Glutamatergic neuron (in vitro differentiated cells): Measurements from ENCODE around the gene SLC25A45. TPM values are rescaled to one million over a fixed set of nuclear protein-coding genes. Genes with fewer than 3 reads are reported as not detected.

Experiments used
- DNase-seq: peaks from one replicate; pipeline ENCODE4 v3.0.0; 2022
- H3K27ac Mint-ChIP-seq: one replicate; pipeline ENCODE4 v1.8.0; 2020; ENCODE audit warnings: mild to moderate bottlenecking, mixed read lengths, inconsistent platforms; ENCODE audit not compliant: unreplicated experiment
- H3K27me3 Mint-ChIP-seq: one replicate; pipeline ENCODE4 v1.8.0; 2020; ENCODE audit warnings: mild to moderate bottlenecking, moderate library complexity, mixed read lengths, inconsistent platforms; ENCODE audit not compliant: unreplicated experiment
- H3K36me3 Mint-ChIP-seq: one replicate; pipeline ENCODE4 v1.8.0; 2020; ENCODE audit warnings: mild to moderate bottlenecking, mixed read lengths, inconsistent platforms; ENCODE audit not compliant: unreplicated experiment
- H3K4me1 Mint-ChIP-seq: one replicate; pipeline ENCODE4 v1.8.0; 2020; ENCODE audit warnings: mild to moderate bottlenecking, low read depth, mixed read lengths, inconsistent platforms; ENCODE audit not compliant: unreplicated experiment
- H3K4me3 Mint-ChIP-seq: one replicate; pipeline ENCODE4 v1.8.0; 2020; ENCODE audit warnings: mild to moderate bottlenecking, mixed read lengths, inconsistent platforms; ENCODE audit not compliant: unreplicated experiment
- H3K9me3 Mint-ChIP-seq: one replicate; pipeline ENCODE4 v1.8.0; 2020; ENCODE audit warnings: mild to moderate bottlenecking, moderate library complexity, mixed read lengths, inconsistent platforms; ENCODE audit not compliant: unreplicated experiment
- total RNA-seq: library from RNA; stranded (reverse); fragmentation: NEBNext Ultra II Directional; extraction: Animal tissue kit (Norgen Biotek cat#: 25700); gene quantifications from one replicate; pipeline ENCODE4 v1.2.1, GENCODE V29; 2021; ENCODE audit not compliant: unreplicated experiment
- TF ChIP-seq, protein P1 (sequence below): fragments of 200-600 bp; sonication (generic); IDR thresholded peaks from one replicate; pipeline ENCODE4 v1.5.0; 2021; ENCODE audit not compliant: partially characterized antibody, unreplicated experiment

SLC25A45 gene
- total RNA-seq, 1 donor from 2014 or later, result 0.25 TPM

GRCh38 chr11:65384301-65384889 lies 1.9 kb upstream of the SLC25A45 start:
- TF ChIP-seq, protein P1, sequence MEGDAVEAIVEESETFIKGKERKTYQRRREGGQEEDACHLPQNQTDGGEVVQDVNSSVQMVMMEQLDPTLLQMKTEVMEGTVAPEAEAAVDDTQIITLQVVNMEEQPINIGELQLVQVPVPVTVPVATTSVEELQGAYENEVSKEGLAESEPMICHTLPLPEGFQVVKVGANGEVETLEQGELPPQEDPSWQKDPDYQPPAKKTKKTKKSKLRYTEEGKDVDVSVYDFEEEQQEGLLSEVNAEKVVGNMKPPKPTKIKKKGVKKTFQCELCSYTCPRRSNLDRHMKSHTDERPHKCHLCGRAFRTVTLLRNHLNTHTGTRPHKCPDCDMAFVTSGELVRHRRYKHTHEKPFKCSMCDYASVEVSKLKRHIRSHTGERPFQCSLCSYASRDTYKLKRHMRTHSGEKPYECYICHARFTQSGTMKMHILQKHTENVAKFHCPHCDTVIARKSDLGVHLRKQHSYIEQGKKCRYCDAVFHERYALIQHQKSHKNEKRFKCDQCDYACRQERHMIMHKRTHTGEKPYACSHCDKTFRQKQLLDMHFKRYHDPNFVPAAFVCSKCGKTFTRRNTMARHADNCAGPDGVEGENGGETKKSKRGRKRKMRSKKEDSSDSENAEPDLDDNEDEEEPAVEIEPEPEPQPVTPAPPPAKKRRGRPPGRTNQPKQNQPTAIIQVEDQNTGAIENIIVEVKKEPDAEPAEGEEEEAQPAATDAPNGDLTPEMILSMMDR, result no peak

DNA sequence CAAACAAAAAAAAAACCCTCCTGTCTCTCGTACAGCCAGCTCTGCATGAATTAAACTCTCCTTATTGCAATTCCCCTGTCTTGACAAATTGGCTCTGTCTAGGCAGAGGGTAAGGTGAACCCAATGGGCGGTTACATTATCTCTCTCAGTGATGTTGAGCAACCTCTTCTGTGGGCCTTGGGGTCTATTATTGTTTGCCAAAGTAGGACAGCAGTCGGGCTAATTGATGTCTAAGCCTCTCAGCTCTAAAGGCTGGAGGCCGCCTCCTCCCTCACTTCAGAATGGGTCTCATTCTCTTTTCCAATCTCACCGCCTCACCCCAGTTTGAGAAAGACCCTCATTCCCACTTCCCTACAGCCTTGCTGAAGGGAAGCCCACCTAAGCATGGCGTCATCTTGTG lies 1.3 kb upstream of the SLC25A45 start:
- no peak for DNase-seq
- H3K36me3 Mint-ChIP-seq, result no peaks in the 10 kb centered on the region
- H3K9me3 Mint-ChIP-seq, result peaks cover 3% of the 10 kb centered on the region
- H3K27me3 Mint-ChIP-seq, result peaks cover 12% of the 10 kb centered on the region
- peaks cover 6% of the 10 kb centered on the region for H3K4me1 Mint-ChIP-seq
- no peak overlapping the region for H3K4me3 Mint-ChIP-seq
- TF ChIP-seq, protein P1, result no peak
- H3K27ac Mint-ChIP-seq, result no peak overlapping the region

More at GRCh38 chr11:65384301-65384889, 1.9 kb upstream of the SLC25A45 start:
- Mint-ChIP-seq H3K4me1 (peaks cover 6% of the 10 kb centered on the region), H3K9me3 (peaks cover 3% of the 10 kb centered on the region), H3K36me3 (no peaks in the 10 kb centered on the region), H3K27ac (no peak overlapping the region), H3K4me3 (no peak overlapping the region), H3K27me3 (peaks cover 12% of the 10 kb centered on the region)
- DNase-seq, result no peak

DNA sequence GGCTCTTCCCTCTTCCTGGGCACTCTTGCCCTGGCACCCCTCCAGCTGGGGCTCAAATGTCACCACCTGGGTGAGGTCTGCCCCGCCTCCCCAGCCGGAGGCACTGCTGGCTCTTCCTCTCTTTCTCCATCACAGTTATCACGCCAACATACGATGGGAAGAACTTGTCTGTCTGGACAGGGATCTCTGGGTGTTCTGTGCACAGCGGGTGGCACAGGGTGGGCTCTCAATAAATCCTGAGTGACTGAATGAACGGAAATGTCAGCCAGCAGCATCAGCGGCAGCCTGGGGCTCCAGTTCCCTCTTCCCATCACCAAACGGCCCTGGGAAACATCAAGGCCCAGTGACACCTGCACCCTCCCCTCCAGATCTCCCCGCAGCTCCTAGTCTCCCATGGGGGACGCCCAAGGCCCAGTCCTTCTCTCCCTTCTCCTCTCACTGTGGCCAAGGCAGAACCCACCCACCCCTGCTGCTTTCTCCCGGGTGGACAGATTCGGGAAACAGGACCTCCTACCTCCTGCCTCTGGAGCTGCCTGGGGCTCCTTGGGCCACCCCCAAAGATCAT lies 440 bp upstream of the SLC25A45 start:
- peaks cover 3% of the 10 kb centered on the region for H3K9me3 Mint-ChIP-seq
- H3K4me1 Mint-ChIP-seq, result peaks cover 6% of the 10 kb centered on the region
- H3K27me3 Mint-ChIP-seq, result peaks cover 12% of the 10 kb centered on the region
- peak overlapping the region; percentile 33 for H3K27ac Mint-ChIP-seq
- H3K36me3 Mint-ChIP-seq, result no peaks in the 10 kb centered on the region
- DNase-seq, result no peak
- TF ChIP-seq, protein P1, result no peak
- peak overlapping the region; percentile 66 for H3K4me3 Mint-ChIP-seq

GRCh38 chr11:65381716-65382032 lies 772 bp downstream of the SLC25A45 start:
- Mint-ChIP-seq H3K27ac (no peak overlapping the region), H3K9me3 (no peaks in the 10 kb centered on the region), H3K36me3 (no peaks in the 10 kb centered on the region), H3K4me3 (no peak overlapping the region), H3K4me1 (peaks cover 6% of the 10 kb centered on the region), H3K27me3 (peaks cover 12% of the 10 kb centered on the region)
- DNase-seq, result no peak
- TF ChIP-seq, protein P1, result no peak

GRCh38 chr11:65380460-65381119 lies 1.9 kb downstream of the SLC25A45 start:
- Mint-ChIP-seq H3K9me3 (no peaks in the 10 kb centered on the region), H3K27me3 (peaks cover 9% of the 10 kb centered on the region), H3K36me3 (no peaks in the 10 kb centered on the region), H3K27ac (no peak overlapping the region), H3K4me1 (peaks cover 6% of the 10 kb centered on the region), H3K4me3 (no peak overlapping the region)
- TF ChIP-seq, protein P1, result no peak
- no peak for DNase-seq
